ENCODE data around the gene PLEKHM2.

The PLEKHM2 gene

DNA sequence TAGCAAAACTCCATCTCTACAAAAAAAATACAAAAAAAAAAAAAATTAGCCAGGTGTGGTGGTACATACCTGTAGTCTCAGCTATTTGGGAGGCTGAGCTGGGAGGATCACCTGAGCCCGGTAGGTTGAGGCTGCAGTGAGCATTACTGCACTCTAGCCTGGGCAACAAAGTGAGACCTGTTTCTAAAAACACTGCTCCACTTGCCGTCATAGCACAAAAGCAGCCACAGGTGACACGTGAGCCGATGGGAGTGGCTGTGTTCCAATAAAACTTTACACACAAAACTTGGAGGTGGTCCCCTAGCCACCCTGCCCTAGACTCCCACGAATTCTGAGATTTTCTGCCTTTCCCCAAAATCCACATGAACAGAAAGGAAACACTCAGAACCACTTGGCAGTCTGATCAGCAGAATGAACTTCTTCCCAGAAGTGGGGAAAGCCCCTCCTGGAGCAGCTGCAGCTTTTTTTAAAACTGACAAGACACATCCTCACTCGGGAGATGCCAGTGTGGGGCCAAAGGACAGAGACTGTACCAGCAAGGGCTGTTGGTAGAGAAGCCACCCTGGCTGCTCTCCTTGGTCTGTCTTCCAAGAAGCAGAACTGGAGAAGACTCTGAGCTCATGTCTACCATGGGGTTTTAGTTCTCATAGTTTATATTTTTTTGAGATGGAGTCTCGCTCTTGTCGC, 23.3 kb downstream of the PLEKHM2 start:
- peaks cover 54% of the 10 kb centered on the region for H3K36me3 ChIP-seq
- no peak overlapping the region for H3K4me3 ChIP-seq
- no peaks in the 10 kb centered on the region for H3K9me3 ChIP-seq
- no peaks in the 10 kb centered on the region for H3K27me3 ChIP-seq
- no peak overlapping the region for H3K4me2 ChIP-seq
- H4K20me1 ChIP-seq = peaks cover 98% of the 10 kb centered on the region
- no peak for TF ChIP-seq Cebpa-rat (IDR thresholded peaks at IDR 0.05)
- no peak overlapping the region for H3K9ac ChIP-seq
- peaks cover 11% of the 10 kb centered on the region; the same call in 1 of the 2 replicates for H3K4me1 ChIP-seq
- no peak overlapping the region for H3K27ac ChIP-seq

DNA sequence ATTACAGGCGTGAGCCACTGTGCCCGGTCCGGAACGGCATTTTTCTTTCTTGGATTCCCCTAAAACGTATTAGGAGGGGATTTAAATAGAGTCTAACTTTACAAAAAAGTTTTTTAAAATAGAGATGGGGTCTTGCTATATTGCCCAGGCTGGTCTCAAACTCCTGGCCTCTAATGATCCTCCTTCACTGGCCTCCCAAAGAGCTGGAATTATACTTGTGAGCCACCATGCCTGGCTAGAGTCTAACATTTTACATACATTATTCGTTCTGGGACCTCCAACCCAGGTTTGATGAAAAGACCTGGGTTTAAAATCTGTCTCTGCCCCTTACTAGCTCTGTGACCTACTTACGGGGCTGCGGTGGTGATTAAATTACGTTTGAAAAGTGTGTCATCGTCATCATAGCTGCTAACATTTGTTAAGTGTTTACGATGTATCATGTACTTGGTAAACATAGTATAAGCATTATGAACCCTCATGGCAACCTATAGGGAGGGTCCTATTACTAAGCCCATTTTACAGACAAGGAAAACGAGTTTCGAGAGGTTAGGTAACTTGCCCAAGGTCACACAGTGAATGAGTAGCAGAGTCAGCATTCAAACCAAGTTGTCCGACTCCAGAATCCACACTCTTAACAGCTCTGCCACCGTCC, 24.5 kb downstream of the PLEKHM2 start:
- Histone ChIP-seq H3K36me3 (peaks cover 42% of the 10 kb centered on the region), H3K9ac (no peak overlapping the region), H3K4me3 (no peak overlapping the region), H4K20me1 (peaks cover 98% of the 10 kb centered on the region), H3K27me3 (no peaks in the 10 kb centered on the region), H3K9me3 (no peaks in the 10 kb centered on the region), H3K4me2 (no peak overlapping the region), H3K27ac (no peak overlapping the region), H3K4me1 (peaks cover 11% of the 10 kb centered on the region; the same call in 1 of the 2 replicates)
- TF ChIP-seq Cebpa-rat (IDR thresholded peaks at IDR 0.05) = no peak

GRCh38 chr1:15709226-15709625, 25.1 kb downstream of the PLEKHM2 start:
- TF ChIP-seq Cebpa-rat (IDR thresholded peaks at IDR 0.05) = no peak
- no peak overlapping the region for H3K4me2 ChIP-seq
- no peaks in the 10 kb centered on the region for H3K9me3 ChIP-seq
- no peaks in the 10 kb centered on the region for H3K27me3 ChIP-seq
- H3K36me3 ChIP-seq = peaks cover 39% of the 10 kb centered on the region
- H3K4me3 ChIP-seq = no peak overlapping the region
- H3K27ac ChIP-seq = no peak overlapping the region
- H3K9ac ChIP-seq = no peak overlapping the region
- H4K20me1 ChIP-seq = peaks cover 100% of the 10 kb centered on the region
- H3K4me1 ChIP-seq = peaks cover 11% of the 10 kb centered on the region; the same call in 1 of the 2 replicates

- no peaks in the 10 kb centered on the region for H3K27me3 ChIP-seq
- TF ChIP-seq Cebpa-rat (IDR thresholded peaks at IDR 0.05) = no peak
Observed at GRCh38 chr1:15712168-15712567, 28.0 kb downstream of the PLEKHM2 start.

GRCh38 chr1:15714406-15715136, 30.5 kb downstream of the PLEKHM2 start:
- Histone ChIP-seq H3K9ac (no peak overlapping the region), H3K4me1 (no peaks in the 10 kb centered on the region), H3K27ac (no peak overlapping the region), H3K36me3 (peaks cover 46% of the 10 kb centered on the region), H3K4me2 (no peak overlapping the region), H3K9me3 (no peaks in the 10 kb centered on the region), H3K4me3 (no peak overlapping the region), H4K20me1 (peaks cover 94% of the 10 kb centered on the region), H3K27me3 (no peaks in the 10 kb centered on the region)
- TF ChIP-seq Cebpa-rat (IDR thresholded peaks at IDR 0.05) = no peak

More at GRCh38 chr1:15712168-15712567, 28.0 kb downstream of the PLEKHM2 start:
- Histone ChIP-seq H3K4me3 (no peak overlapping the region), H3K4me1 (peaks cover 6% of the 10 kb centered on the region; the same call in 1 of the 2 replicates), H3K9ac (no peak overlapping the region), H3K36me3 (peaks cover 37% of the 10 kb centered on the region), H3K4me2 (no peak overlapping the region), H3K27ac (no peak overlapping the region), H4K20me1 (peaks cover 100% of the 10 kb centered on the region), H3K9me3 (no peaks in the 10 kb centered on the region)

DNA sequence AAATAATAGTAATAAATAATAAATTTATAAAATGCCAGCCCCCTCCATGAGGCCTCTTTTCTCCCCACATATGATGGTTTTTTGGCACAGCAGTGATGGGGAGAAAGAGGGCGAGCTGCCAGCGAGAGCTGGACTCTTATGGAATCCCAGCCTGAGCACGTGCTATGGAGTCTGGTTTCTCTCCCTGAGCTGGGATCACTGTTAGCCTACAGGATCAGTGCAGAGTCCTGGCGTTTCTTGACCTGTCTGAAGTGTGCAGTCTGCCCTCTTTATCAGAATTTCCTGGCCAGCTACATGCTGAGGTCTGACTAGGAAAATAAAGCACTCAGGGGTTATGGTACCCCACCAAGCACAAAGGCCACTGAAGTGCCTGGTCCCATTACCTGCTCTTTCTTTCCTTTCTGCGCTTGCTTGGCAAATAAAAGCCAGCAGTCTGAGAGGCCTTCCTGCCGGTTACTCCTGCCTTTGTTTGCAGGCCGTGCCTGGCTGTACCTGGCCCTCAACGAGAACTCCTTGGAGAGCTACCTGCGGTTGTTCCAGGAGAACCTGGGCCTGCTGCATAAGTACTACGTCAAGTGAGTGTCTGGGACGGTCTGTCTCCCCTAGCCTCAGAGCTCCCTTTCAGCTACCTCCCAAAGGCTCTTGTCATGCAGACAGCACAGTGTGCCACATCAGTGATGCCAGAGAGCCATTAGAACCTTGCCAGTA, 33.5 kb downstream of the PLEKHM2 start:
- Histone ChIP-seq H3K9ac (no peak overlapping the region), H3K27me3 (no peaks in the 10 kb centered on the region), H3K4me2 (no peak overlapping the region), H3K27ac (no peak overlapping the region), H3K4me3 (no peak overlapping the region), H3K4me1 (no peaks in the 10 kb centered on the region), H3K9me3 (no peaks in the 10 kb centered on the region), H3K36me3 (peaks cover 75% of the 10 kb centered on the region), H4K20me1 (peaks cover 74% of the 10 kb centered on the region)
- TF ChIP-seq Cebpa-rat (IDR thresholded peaks at IDR 0.05) = no peak

- Histone ChIP-seq H3K9me3 (no peaks in the 10 kb centered on the region), H3K4me1 (no peaks in the 10 kb centered on the region), H3K9ac (no peak overlapping the region), H3K27me3 (no peaks in the 10 kb centered on the region), H3K4me2 (no peak overlapping the region), H3K4me3 (no peak overlapping the region), H3K36me3 (peaks cover 82% of the 10 kb centered on the region), H3K27ac (no peak overlapping the region), H4K20me1 (peaks cover 68% of the 10 kb centered on the region)
- no peak for TF ChIP-seq Cebpa-rat (IDR thresholded peaks at IDR 0.05)
Observed at GRCh38 chr1:15718199-15718601, 34.1 kb downstream of the PLEKHM2 start.

- no peak overlapping the region for H3K4me2 ChIP-seq
- no peak overlapping the region for H3K9ac ChIP-seq
- no peaks in the 10 kb centered on the region for H3K4me1 ChIP-seq
- H3K9me3 ChIP-seq = no peaks in the 10 kb centered on the region
- H3K4me3 ChIP-seq = no peak overlapping the region
- H3K27ac ChIP-seq = no peak overlapping the region
- peaks cover 91% of the 10 kb centered on the region for H3K36me3 ChIP-seq
- peaks cover 54% of the 10 kb centered on the region for H4K20me1 ChIP-seq
- no peaks in the 10 kb centered on the region for H3K27me3 ChIP-seq
- no peak for TF ChIP-seq Cebpa-rat (IDR thresholded peaks at IDR 0.05)
Observed at GRCh38 chr1:15719381-15720120, 35.4 kb downstream of the PLEKHM2 start.

DNA sequence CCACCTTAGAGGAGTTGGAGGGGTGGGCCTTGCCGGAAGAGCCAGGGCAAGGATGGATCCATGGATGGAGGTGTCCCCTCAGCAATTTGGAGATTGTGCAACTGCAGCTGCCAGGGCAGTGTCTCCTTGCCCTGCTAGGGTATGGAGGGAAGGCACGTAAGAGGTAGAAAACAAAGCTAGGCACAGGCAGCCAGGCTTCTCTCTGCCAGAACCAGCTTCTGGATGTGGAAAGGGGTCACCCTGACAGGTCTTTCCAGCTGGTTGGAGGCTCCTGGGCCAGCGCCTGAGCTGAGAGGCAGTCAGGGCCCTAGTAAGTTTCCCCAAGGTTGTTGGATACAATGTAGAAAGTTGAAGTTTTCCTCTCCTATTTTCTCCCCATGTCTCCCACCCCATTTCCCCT, 36.7 kb downstream of the PLEKHM2 start:
- peaks cover 41% of the 10 kb centered on the region for H4K20me1 ChIP-seq
- no peaks in the 10 kb centered on the region for H3K27me3 ChIP-seq
- no peaks in the 10 kb centered on the region for H3K4me1 ChIP-seq
- no peak overlapping the region for H3K4me3 ChIP-seq
- peaks cover 97% of the 10 kb centered on the region for H3K36me3 ChIP-seq
- no peak overlapping the region for H3K9ac ChIP-seq
- no peaks in the 10 kb centered on the region for H3K9me3 ChIP-seq
- H3K27ac ChIP-seq = no peak overlapping the region
- no peak for TF ChIP-seq Cebpa-rat (IDR thresholded peaks at IDR 0.05)
- no peak overlapping the region for H3K4me2 ChIP-seq
